ENCODE data around the gene PRUNE2. TPM values are rescaled to one million over a fixed set of nuclear protein-coding genes. Genes with fewer than 3 reads are reported as not detected.

The PRUNE2 gene
- total RNA-seq, 1 donor from 2014 or later = 63.8 TPM

DNA sequence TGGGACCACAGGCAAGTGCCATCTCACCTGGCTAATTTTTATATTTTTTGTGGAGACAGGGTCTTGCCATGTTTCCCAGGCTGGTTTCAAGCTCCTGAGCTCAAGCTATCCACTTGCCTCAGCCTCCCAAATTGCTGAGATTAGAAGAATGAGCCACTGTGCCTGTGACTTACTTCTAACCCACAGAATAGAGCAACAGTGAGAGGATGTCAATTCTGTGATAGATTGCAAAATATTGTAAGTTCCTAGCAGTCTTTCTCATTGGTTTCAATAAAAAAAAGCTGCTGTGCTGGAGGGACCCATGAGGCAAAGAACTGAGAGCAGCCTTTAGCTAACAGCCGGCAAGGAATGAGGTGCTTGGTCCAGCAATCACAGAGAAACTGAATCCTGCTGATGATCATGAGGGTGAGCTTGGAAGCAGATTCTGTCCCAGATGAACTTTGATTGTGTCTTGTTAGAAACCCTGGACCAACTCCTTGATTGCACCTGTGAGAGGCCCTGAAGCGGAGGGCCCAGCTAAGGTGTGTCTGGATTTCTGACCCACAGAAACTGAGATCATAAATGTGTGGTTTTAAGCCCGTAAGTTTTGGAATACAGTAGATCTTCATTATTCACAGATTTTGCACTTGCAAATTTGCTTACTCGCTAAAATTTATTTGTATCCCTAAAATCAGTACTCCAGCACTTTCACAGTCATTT is 297.2 kb downstream of the PRUNE2 start:
- H3K36me3 Mint-ChIP-seq (ENCODE audit: unreplicated experiment) = no peaks in the 10 kb centered on the region

DNA sequence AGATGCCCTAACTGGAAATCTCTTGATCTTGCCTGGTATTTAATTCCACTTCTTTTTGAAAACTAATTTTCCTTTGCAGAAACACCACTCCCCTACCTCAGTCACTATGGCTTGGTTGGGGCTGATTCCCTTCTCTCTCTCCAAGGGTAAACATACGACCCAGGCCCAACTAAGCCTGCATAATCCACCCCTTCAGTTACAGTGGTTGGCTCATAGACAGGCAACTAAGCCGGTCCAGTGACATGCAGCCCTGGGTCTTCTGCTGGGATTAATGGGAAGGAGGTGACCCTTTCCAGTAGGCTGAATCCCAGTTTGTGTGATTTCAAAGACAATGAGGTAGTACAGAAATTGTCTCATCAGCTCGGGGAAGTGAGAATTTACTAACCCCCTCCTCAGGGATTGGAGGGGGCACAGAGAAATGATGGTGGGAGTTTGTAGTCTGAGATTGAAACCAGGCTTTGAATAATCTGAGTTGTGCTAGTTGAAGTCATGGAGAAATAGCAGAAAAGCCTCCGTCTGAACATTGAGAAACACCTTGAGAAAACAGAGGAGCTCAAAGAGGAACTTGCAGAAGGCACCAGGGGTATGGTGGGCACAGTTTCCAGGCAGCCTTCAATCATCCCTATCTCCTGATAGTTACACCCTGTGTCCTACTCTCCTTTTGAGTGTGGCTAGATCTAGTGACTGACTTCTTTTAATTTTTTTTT is 298.0 kb downstream of the PRUNE2 start:
- TF ChIP-seq, protein P1, sequence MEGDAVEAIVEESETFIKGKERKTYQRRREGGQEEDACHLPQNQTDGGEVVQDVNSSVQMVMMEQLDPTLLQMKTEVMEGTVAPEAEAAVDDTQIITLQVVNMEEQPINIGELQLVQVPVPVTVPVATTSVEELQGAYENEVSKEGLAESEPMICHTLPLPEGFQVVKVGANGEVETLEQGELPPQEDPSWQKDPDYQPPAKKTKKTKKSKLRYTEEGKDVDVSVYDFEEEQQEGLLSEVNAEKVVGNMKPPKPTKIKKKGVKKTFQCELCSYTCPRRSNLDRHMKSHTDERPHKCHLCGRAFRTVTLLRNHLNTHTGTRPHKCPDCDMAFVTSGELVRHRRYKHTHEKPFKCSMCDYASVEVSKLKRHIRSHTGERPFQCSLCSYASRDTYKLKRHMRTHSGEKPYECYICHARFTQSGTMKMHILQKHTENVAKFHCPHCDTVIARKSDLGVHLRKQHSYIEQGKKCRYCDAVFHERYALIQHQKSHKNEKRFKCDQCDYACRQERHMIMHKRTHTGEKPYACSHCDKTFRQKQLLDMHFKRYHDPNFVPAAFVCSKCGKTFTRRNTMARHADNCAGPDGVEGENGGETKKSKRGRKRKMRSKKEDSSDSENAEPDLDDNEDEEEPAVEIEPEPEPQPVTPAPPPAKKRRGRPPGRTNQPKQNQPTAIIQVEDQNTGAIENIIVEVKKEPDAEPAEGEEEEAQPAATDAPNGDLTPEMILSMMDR (IDR thresholded peaks at IDR 0.05; ENCODE audit: partially characterized antibody, unreplicated experiment) = no peak
- no peaks in the 10 kb centered on the region for H3K27me3 Mint-ChIP-seq (ENCODE audit: unreplicated experiment)
- no peak overlapping the region for H3K4me3 Mint-ChIP-seq (ENCODE audit: unreplicated experiment)
- H3K4me1 Mint-ChIP-seq (ENCODE audit: low read depth, unreplicated experiment) = peaks cover 11% of the 10 kb centered on the region
- no peak overlapping the region for H3K27ac Mint-ChIP-seq (ENCODE audit: unreplicated experiment)
- H3K9me3 Mint-ChIP-seq (ENCODE audit: unreplicated experiment) = peaks cover 7% of the 10 kb centered on the region
- H3K36me3 Mint-ChIP-seq (ENCODE audit: unreplicated experiment) = no peaks in the 10 kb centered on the region
- DNase-seq = no peak

More for the DNA sequence above, 297.2 kb downstream of the PRUNE2 start:
- peaks cover 11% of the 10 kb centered on the region for H3K4me1 Mint-ChIP-seq (ENCODE audit: low read depth, unreplicated experiment)
- no peaks in the 10 kb centered on the region for H3K27me3 Mint-ChIP-seq (ENCODE audit: unreplicated experiment)
- H3K27ac Mint-ChIP-seq (ENCODE audit: unreplicated experiment) = no peak overlapping the region
- TF ChIP-seq, protein P1 (IDR thresholded peaks at IDR 0.05; ENCODE audit: partially characterized antibody, unreplicated experiment) = no peak
- DNase-seq = no peak
- H3K9me3 Mint-ChIP-seq (ENCODE audit: unreplicated experiment) = peaks cover 7% of the 10 kb centered on the region
- H3K4me3 Mint-ChIP-seq (ENCODE audit: unreplicated experiment) = no peak overlapping the region

DNA sequence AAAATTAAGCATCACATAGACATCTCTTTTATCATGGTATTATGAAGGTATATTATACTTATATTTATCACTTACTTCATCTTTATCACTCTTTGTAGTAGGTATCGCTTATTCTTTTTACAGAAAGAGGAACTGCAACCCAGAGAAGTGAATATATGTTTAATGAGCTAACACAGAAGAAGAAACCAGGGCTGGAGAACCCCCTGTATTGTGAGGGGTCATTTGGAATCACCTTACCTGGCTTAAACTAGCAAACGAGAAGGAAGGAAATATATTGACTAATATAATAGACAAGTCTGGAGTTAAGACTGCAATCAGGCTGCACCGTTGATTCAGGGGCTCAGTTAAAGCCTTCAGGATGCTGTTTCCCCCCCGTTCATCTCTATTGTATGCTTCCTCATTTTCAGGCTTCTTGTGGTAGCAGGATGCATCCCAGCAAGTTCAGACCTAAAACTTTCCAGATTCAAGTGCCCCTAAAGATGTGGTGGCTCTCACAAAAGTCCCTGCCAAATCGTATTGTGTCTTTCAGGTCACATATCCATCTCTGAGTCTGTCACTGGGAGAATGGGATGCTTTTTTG is 300.5 kb downstream of the PRUNE2 start:
- Mint-ChIP-seq H3K27me3 (ENCODE audit: unreplicated experiment) (peaks cover under 1% of the 10 kb centered on the region), H3K4me3 (ENCODE audit: unreplicated experiment) (no peak overlapping the region), H3K27ac (ENCODE audit: unreplicated experiment) (no peak overlapping the region), H3K4me1 (ENCODE audit: low read depth, unreplicated experiment) (peaks cover 9% of the 10 kb centered on the region), H3K36me3 (ENCODE audit: unreplicated experiment) (no peaks in the 10 kb centered on the region), H3K9me3 (ENCODE audit: unreplicated experiment) (peaks cover 7% of the 10 kb centered on the region)
- TF ChIP-seq, protein P1 (IDR thresholded peaks at IDR 0.05; ENCODE audit: partially characterized antibody, unreplicated experiment) = no peak
- DNase-seq = no peak

DNA sequence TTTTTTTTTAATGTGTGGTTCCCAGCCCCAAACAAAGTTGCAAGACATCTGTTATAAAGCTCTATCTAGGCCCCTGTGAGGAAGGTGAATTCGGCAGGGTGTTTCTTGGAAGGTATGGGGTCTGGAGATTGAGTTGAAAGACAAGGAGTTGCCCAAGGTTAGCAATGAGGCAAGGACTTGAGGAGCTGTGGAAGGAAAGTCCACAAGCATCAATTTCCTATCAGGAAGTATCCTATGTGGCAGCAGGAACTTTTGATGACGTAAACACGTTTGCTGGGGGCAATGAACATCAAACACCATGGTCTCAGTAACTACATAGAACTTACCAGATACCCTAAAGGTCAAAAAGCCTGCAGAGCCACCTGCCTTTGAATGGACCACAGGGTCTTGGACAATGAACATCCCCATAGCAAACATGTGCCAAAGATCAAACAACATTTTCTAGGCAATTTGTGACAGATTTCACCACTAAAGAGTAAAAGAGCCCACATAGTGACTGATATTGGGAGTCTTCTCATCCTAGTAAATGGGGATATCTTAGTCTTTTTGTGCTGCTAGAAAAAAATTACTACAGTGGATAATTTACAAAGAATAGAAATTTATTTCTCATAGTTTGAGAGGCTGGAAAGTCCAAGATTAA is 301.9 kb downstream of the PRUNE2 start:
- Mint-ChIP-seq H3K27ac (ENCODE audit: unreplicated experiment) (no peak overlapping the region), H3K4me1 (ENCODE audit: low read depth, unreplicated experiment) (no peaks in the 10 kb centered on the region)

More for the DNA sequence above, 301.9 kb downstream of the PRUNE2 start:
- Mint-ChIP-seq H3K4me3 (ENCODE audit: unreplicated experiment) (no peak overlapping the region), H3K9me3 (ENCODE audit: unreplicated experiment) (peaks cover 2% of the 10 kb centered on the region), H3K36me3 (ENCODE audit: unreplicated experiment) (no peaks in the 10 kb centered on the region), H3K27me3 (ENCODE audit: unreplicated experiment) (peaks cover 2% of the 10 kb centered on the region)
- no peak for DNase-seq
- TF ChIP-seq, protein P1 (IDR thresholded peaks at IDR 0.05; ENCODE audit: partially characterized antibody, unreplicated experiment) = no peak
